ENCODE measurements around the gene GRIK4.

GRIK4 gene

GRCh38 chr11:120649316-120649715 lies 137.8 kb downstream of the GRIK4 start:
- no peak for DNase-seq

GRCh38 chr11:120651396-120651795 lies 139.8 kb downstream of the GRIK4 start:
- no peak for DNase-seq

GRCh38 chr11:120651836-120652235 lies 140.3 kb downstream of the GRIK4 start:
- DNase-seq: no peak

GRCh38 chr11:120652705-120653335 lies 141.3 kb downstream of the GRIK4 start:
- DNase-seq: no peak

- DNase-seq: no peak
Measured at GRCh38 chr11:120655589-120655988, 144.0 kb downstream of the GRIK4 start.

GRCh38 chr11:120657306-120658070 lies 145.9 kb downstream of the GRIK4 start:
- no peak for DNase-seq

GRCh38 chr11:120658071-120658423 lies 146.5 kb downstream of the GRIK4 start:
- DNase-seq: no peak

- DNase-seq: no peak
Measured at GRCh38 chr11:120659076-120659475, 147.5 kb downstream of the GRIK4 start.

- DNase-seq: no peak
Measured at GRCh38 chr11:120660024-120660565, 148.5 kb downstream of the GRIK4 start.

GRCh38 chr11:120662071-120662676 lies 150.6 kb downstream of the GRIK4 start:
- no peak for DNase-seq

- DNase-seq: no peak
Measured at GRCh38 chr11:120663142-120663541, 151.6 kb downstream of the GRIK4 start.

GRCh38 chr11:120666121-120666639 lies 154.6 kb downstream of the GRIK4 start:
- DNase-seq: no peak

- DNase-seq: no peak
Measured at GRCh38 chr11:120667281-120667680, 155.7 kb downstream of the GRIK4 start.

GRCh38 chr11:120667934-120668333 lies 156.4 kb downstream of the GRIK4 start:
- DNase-seq: no peak

- no peak for DNase-seq
Measured at GRCh38 chr11:120668537-120668936, 157.0 kb downstream of the GRIK4 start.

GRCh38 chr11:120674542-120674941 lies 163.0 kb downstream of the GRIK4 start:
- DNase-seq: no peak

GRCh38 chr11:120675171-120675570 lies 163.6 kb downstream of the GRIK4 start:
- no peak for DNase-seq

- no peak for DNase-seq
Measured at GRCh38 chr11:120676991-120677390, 165.4 kb downstream of the GRIK4 start.

GRCh38 chr11:120680322-120680721 lies 168.8 kb downstream of the GRIK4 start:
- no peak for DNase-seq

- no peak for DNase-seq
Measured at GRCh38 chr11:120681434-120682331, 170.1 kb downstream of the GRIK4 start.

GRCh38 chr11:120682332-120682649 lies 170.7 kb downstream of the GRIK4 start:
- no peak for DNase-seq

- no peak for DNase-seq
Measured at GRCh38 chr11:120682866-120683265, 171.3 kb downstream of the GRIK4 start.

- no peak for DNase-seq
Measured at GRCh38 chr11:120686516-120686915, 175.0 kb downstream of the GRIK4 start.

Data from NCI-H748 treated with DMSO at 0.1 percent for 48 hours (cell line).